GM12878 (cell line): ENCODE results near the gene DLX1. TPM values are rescaled to one million over a fixed set of nuclear protein-coding genes. Genes with fewer than 3 reads are reported as not detected.

Experiments
- ATAC-seq: fragments of 200-7000 bp; cut with Tn5 transposase; 3 replicates; pipeline ENCODE4 v1.9.1; 2020; ENCODE audit warnings: mild to moderate bottlenecking, moderate library complexity
- BruUV-seq: library from RNA; stranded (reverse); fragments of 400-500 nt; replicated peaks from 2 replicates; lab custom pipeline; 2021; lab: Mats Ljungman, UMichigan
- CTCF ChIA-PET: fragments of 300-600 bp; sonication (Branson Sonifier 250); formaldehyde crosslinking; extraction: SDS; loops from one replicate; lab custom pipeline; 2021; ENCODE audit warnings: inconsistent platforms; lab: Yijun Ruan, JAX
- POLR2A ChIA-PET: fragments of 350-600 bp; formaldehyde crosslinking; extraction: SDS; loops from one replicate; lab custom pipeline; 2021; ENCODE audit warnings: inconsistent platforms; lab: Charles Lee
- RAD21 ChIA-PET: fragments of 300-600 bp; sonication (Branson Sonifier 250); formaldehyde crosslinking; loops from one replicate; lab custom pipeline; 2023; ENCODE audit warnings: antibody characterized with exemption; ENCODE audit not compliant: unreplicated experiment; lab: Charles Lee
- SMC1A ChIA-PET: fragments of 300-600 bp; sonication (Branson Sonifier 250); formaldehyde crosslinking; loops from one replicate; lab custom pipeline; 2023; ENCODE audit not compliant: unreplicated experiment, uncharacterized antibody; lab: Charles Lee
- DNase-seq: peaks from one replicate; pipeline ENCODE4 v3.0.0-alpha.2; 2011; ENCODE audit warnings: low read depth, low spot score
- FAIRE-seq: peaks from 3 replicates; lab custom pipeline; 2011; peaks lifted over from hg19 to GRCh38; lab: Jason Lieb, UNC
- H2AFZ ChIP-seq: 2 replicates; pipeline ENCODE4 v1.6.0; 2011; ENCODE audit warnings: low read depth, low read length, control low read depth; ENCODE audit not compliant: control insufficient read depth
- H3K27ac ChIP-seq: 2 replicates; pipeline ENCODE4 v1.5.1; 2011; ENCODE audit warnings: control low read depth; ENCODE audit not compliant: control insufficient read depth, insufficient read depth
- H3K27me3 ChIP-seq, 2 experiments: replicated peaks in 1 of 2; 2 replicates each; pipeline versions ENCODE4 v1.6.0 to v1.6.1; 2011; ENCODE audit warnings: low read length in 1 of 2; ENCODE audit not compliant: control insufficient read depth in 2 of 2, insufficient read depth in 2 of 2
- H3K36me3 ChIP-seq, 2 experiments: 2 replicates each; pipeline ENCODE4 v1.5.1; 2011; ENCODE audit warnings: low read length in 1 of 2; ENCODE audit not compliant: control insufficient read depth in 2 of 2, insufficient read depth in 2 of 2
- H3K4me1 ChIP-seq: 2 replicates; pipeline ENCODE4 v1.6.1; 2011; ENCODE audit warnings: mild to moderate bottlenecking, low read length, moderate library complexity, mixed read lengths; ENCODE audit not compliant: control insufficient read depth, insufficient read depth
- H3K4me2 ChIP-seq: 2 replicates; pipeline ENCODE4 v1.6.0; 2011; ENCODE audit warnings: control low read depth; ENCODE audit not compliant: control insufficient read depth, insufficient read depth
- H3K4me3 ChIP-seq: fragments of 200-600 bp; sonication (generic); 2 replicates; pipeline ENCODE4 v1.5.1; 2016
- H3K79me2 ChIP-seq: 2 replicates; pipeline ENCODE4 v1.6.0; 2011; ENCODE audit warnings: low read length; ENCODE audit not compliant: control insufficient read depth, insufficient read depth
- H3K9ac ChIP-seq: 2 replicates; pipeline ENCODE4 v1.8.0; 2011; ENCODE audit warnings: low read length, control low read depth, mixed read lengths; ENCODE audit not compliant: control insufficient read depth, insufficient read depth
- H3K9me3 ChIP-seq: replicated peaks from 3 replicates; pipeline ENCODE4 v1.5.1; 2011; ENCODE audit warnings: mild to moderate bottlenecking, low read length; ENCODE audit not compliant: control insufficient read depth, insufficient read depth
- H4K20me1 ChIP-seq: 2 replicates; pipeline ENCODE4 v1.6.0; 2011; ENCODE audit not compliant: control insufficient read depth, insufficient read depth
- CBFB ChIP-seq: IDR thresholded peaks from 2 replicates; pipeline ENCODE4 v1.6.1; 2016; ENCODE audit warnings: antibody characterized with exemption, low read depth
- CHD1 ChIP-seq: IDR thresholded peaks from 2 replicates; pipeline ENCODE4 v1.6.1; 2012; ENCODE audit warnings: low read depth, low read length, improper control_type of control experiment
- ETV6 ChIP-seq, 2 experiments: fragments of 450-650 bp in 1 of 2; IDR thresholded peaks in 1 of 2; conservative IDR thresholded peaks in 1 of 2; 2 replicates each; pipeline ENCODE4 v1.6.1; 2014; ENCODE audit warnings: antibody characterized with exemption in 1 of 2, borderline replicate concordance in 1 of 2, low read depth in 1 of 2, mild to moderate bottlenecking in 1 of 2, moderate library complexity in 1 of 2
- FOXM1 ChIP-seq: IDR thresholded peaks from 2 replicates; pipeline ENCODE4 v1.6.1; 2012; ENCODE audit warnings: low read depth, mild to moderate bottlenecking, inconsistent platforms, low read length, moderate library complexity
- KLF5 ChIP-seq: fragments of 450-650 bp; IDR thresholded peaks from 2 replicates; pipeline ENCODE4 v1.6.1; 2014; ENCODE audit warnings: mild to moderate bottlenecking; ENCODE audit not compliant: partially characterized antibody
- SMARCA5 ChIP-seq: fragments of 450-650 bp; IDR thresholded peaks from 2 replicates; pipeline ENCODE4 v1.6.1; 2017; ENCODE audit warnings: mild to moderate bottlenecking
- TBL1XR1 ChIP-seq: IDR thresholded peaks from 2 replicates; pipeline ENCODE4 v1.6.1; 2012; ENCODE audit warnings: low read depth, low read length, improper control_type of control experiment
- WGBS: methylation state at CpG from one replicate; pipeline ENCODE4 v1.1.6; 2016; ENCODE audit warnings: low lambda C conversion rate; ENCODE audit not compliant: insufficient replicate concordance, insufficient coverage; ENCODE audit errors: missing lambda C conversion rate; 5-methylcytosine and 5-hydroxymethylcytosine counted together
- in situ Hi-C: fragments of 300-500 bp; cut with MboI; formaldehyde crosslinking; loops from 9 replicates; pipeline ENCODE4 v1.14.3; 2018; ENCODE audit warnings: mixed read lengths
- intact Hi-C: fragments of 100-400 bp; cut with micrococcal nuclease; formaldehyde crosslinking; loops from one replicate; pipeline ENCODE4 v1.14.2; 2022; ENCODE audit not compliant: unreplicated experiment
- polyA plus RNA-seq, 11 experiments: library from polyadenylated mRNA; depleted of rRNA in 4 of 11; unstranded in 6 of 11; stranded (reverse) in 5 of 11; fragments of >200 nt; fragmentation: Nextera tagmentation in 4 of 11; fragmentation: Illumina TruSeq in 1 of 11; extraction: Ambion mirVana in 4 of 11; extraction: Trizol in 1 of 11; gene quantifications; 1 replicate in 1 of 11; 2 replicates in 10 of 11; pipeline versions ENCODE4 v1.2.1 to v1.2.3, GENCODE V29; 2011 to 2016; ENCODE audit warnings: inconsistent platforms in 2 of 11, missing spikeins in 2 of 11, low read depth in 1 of 11
- total RNA-seq, 4 experiments: library from RNA; depleted of rRNA in 3 of 4; stranded (reverse); fragments of >200 nt in 3 of 4; fragmentation: Illumina TruSeq in 1 of 4; extraction: Trizol in 1 of 4; gene quantifications; 2 replicates each; pipeline versions ENCODE4 v1.2.1 to v1.2.3, GENCODE V29; 2013 to 2021
- TF ChIP-seq, protein P1 (sequence below): fragments of 450-650 bp; IDR thresholded peaks from 2 replicates; pipeline ENCODE4 v1.6.1; 2018; ENCODE audit warnings: borderline replicate concordance, mild to moderate bottlenecking; ENCODE audit not compliant: partially characterized antibody
- TF ChIP-seq, protein P2 (sequence below): fragments of 450-650 bp; formaldehyde crosslinking; IDR thresholded peaks from 2 replicates; pipeline ENCODE4 v1.4.0; 2020; ENCODE audit warnings: mild to moderate bottlenecking, moderate library complexity
- TF ChIP-seq, protein P3 (sequence below): IDR thresholded peaks from 2 replicates; pipeline ENCODE4 v1.6.1; 2011; ENCODE audit warnings: low read depth, mild to moderate bottlenecking, low read length, moderate library complexity, borderline replicate concordance; ENCODE audit errors: extremely low read depth

Gene DLX1
- total and polyA plus RNA-seq, 10 of the 15 experiments (the other 5 are each of a cell fraction or from before 2014, with no cell fraction given): 0.06 TPM; not detected in 9

DNA sequence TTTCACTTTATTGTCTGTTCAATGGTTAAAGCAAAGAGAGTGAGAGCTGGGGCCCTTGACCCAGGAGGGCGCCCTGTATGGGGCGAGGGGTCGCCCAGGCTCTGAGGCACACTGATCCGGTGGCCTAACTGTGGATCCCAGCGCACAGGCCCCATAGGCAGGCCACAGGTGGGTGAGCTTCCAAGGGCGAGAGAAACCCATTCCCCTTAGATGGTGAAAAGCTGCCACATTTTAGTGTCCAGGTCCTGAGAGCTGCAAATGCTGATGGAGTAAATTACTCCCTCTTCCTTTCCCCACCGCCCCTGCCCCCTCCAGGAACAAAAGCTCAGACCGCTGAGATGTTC is 23.3 kb downstream of the DLX1 start:
- Histone ChIP-seq H3K9ac (no peak overlapping the region), H3K79me2 (no peaks in the 10 kb centered on the region), H4K20me1 (no peaks in the 10 kb centered on the region), H3K27me3 (peaks cover 7 to 13% of the 10 kb centered on the region in 2 experiments; a peak in 3 of 4 replicates), H2AFZ (no peak overlapping the region), H3K36me3 (no peaks in the 10 kb centered on the region), H3K9me3 (no peaks in the 10 kb centered on the region), H3K4me1 (peaks cover 3% of the 10 kb centered on the region; the same call in 1 of the 2 replicates), H3K27ac (no peak overlapping the region), H3K4me3 (no peak overlapping the region), H3K4me2 (no peak overlapping the region)
- intact Hi-C loops (loop anchor here (10.0 kb wide), 1 partner anchor 154 kb away; no protein-coding TSS in a partner anchor), in situ Hi-C loops (loop anchor here (5.0 to 25.0 kb wide), 4 partner anchors 296 to 1134 kb away; no protein-coding TSS in a partner anchor)
- RAD21 ChIA-PET: no interaction called here
- TF ChIP-seq CBFB (no peak), CHD1 (no peak), FOXM1 (no peak), ETV6 (conservative IDR thresholded peaks at IDR 0.05 in 1 of 2, IDR thresholded peaks at IDR 0.05 in 1 of 2; ENCODE audit: borderline replicate concordance in 1 of 2, low read depth in 1 of 2) (no peak), SMARCA5 (no peak), TBL1XR1 (no peak), KLF5 (no peak)
- TF ChIP-seq, protein P1, sequence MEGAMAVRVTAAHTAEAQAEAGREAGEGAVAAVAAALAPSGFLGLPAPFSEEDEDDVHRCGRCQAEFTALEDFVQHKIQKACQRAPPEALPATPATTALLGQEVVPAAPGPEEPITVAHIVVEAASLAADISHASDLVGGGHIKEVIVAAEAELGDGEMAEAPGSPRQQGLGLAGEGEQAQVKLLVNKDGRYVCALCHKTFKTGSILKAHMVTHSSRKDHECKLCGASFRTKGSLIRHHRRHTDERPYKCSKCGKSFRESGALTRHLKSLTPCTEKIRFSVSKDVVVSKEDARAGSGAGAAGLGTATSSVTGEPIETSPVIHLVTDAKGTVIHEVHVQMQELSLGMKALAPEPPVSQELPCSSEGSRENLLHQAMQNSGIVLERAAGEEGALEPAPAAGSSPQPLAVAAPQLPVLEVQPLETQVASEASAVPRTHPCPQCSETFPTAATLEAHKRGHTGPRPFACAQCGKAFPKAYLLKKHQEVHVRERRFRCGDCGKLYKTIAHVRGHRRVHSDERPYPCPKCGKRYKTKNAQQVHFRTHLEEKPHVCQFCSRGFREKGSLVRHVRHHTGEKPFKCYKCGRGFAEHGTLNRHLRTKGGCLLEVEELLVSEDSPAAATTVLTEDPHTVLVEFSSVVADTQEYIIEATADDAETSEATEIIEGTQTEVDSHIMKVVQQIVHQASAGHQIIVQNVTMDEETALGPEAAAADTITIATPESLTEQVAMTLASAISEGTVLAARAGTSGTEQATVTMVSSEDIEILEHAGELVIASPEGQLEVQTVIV: no peak
- TF ChIP-seq, protein P2, sequence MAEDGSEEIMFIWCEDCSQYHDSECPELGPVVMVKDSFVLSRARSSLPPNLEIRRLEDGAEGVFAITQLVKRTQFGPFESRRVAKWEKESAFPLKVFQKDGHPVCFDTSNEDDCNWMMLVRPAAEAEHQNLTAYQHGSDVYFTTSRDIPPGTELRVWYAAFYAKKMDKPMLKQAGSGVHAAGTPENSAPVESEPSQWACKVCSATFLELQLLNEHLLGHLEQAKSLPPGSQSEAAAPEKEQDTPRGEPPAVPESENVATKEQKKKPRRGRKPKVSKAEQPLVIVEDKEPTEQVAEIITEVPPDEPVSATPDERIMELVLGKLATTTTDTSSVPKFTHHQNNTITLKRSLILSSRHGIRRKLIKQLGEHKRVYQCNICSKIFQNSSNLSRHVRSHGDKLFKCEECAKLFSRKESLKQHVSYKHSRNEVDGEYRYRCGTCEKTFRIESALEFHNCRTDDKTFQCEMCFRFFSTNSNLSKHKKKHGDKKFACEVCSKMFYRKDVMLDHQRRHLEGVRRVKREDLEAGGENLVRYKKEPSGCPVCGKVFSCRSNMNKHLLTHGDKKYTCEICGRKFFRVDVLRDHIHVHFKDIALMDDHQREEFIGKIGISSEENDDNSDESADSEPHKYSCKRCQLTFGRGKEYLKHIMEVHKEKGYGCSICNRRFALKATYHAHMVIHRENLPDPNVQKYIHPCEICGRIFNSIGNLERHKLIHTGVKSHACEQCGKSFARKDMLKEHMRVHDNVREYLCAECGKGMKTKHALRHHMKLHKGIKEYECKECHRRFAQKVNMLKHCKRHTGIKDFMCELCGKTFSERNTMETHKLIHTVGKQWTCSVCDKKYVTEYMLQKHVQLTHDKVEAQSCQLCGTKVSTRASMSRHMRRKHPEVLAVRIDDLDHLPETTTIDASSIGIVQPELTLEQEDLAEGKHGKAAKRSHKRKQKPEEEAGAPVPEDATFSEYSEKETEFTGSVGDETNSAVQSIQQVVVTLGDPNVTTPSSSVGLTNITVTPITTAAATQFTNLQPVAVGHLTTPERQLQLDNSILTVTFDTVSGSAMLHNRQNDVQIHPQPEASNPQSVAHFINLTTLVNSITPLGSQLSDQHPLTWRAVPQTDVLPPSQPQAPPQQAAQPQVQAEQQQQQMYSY (CRISPR knock-in tag): no peak
- TF ChIP-seq, protein P3, sequence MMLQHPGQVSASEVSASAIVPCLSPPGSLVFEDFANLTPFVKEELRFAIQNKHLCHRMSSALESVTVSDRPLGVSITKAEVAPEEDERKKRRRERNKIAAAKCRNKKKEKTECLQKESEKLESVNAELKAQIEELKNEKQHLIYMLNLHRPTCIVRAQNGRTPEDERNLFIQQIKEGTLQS: no peak
- CTCF ChIA-PET: interaction anchor here (9.9 kb wide), 1 partner anchor 405 kb away, joined by 212 read pairs; no protein-coding TSS in a partner anchor
- FAIRE-seq: no peak
- POLR2A ChIA-PET: no interaction called here
- no peak for ATAC-seq
- WGBS: 48% methylated on average over 8 of the region's 8 CpGs
- no peak for DNase-seq
- no TSS peak for BruUV-seq
- SMC1A ChIA-PET: interaction anchor here (0.7 to 1.7 kb wide), 2 partner anchors 405 to 520 kb away, joined by 3 to 4 read pairs; no protein-coding TSS in a partner anchor
